Measurements from ENCODE around the gene PTGS1.

GRCh38 chr9:122347348-122348287 is 23.2 kb upstream of the PTGS1 start:
- TF ChIP-seq PHF21A (IDR thresholded peaks at IDR 0.05; ENCODE audit: borderline replicate concordance, low read depth) = no peak
- TF ChIP-seq PRMT5 (CRISPR knock-in tag; IDR thresholded peaks at IDR 0.05) = no peak
- TF ChIP-seq MYC (IDR thresholded peaks at IDR 0.05; ENCODE audit: low read depth, low read length) = no peak
- no peak for TF ChIP-seq MYC (CRISPR knock-in tag; IDR thresholded peaks at IDR 0.05; ENCODE audit: borderline replicate concordance, low read depth)
- no peak for TF ChIP-seq PRDM10 (IDR thresholded peaks at IDR 0.05; ENCODE audit: partially characterized antibody)
- TF ChIP-seq, protein P1, sequence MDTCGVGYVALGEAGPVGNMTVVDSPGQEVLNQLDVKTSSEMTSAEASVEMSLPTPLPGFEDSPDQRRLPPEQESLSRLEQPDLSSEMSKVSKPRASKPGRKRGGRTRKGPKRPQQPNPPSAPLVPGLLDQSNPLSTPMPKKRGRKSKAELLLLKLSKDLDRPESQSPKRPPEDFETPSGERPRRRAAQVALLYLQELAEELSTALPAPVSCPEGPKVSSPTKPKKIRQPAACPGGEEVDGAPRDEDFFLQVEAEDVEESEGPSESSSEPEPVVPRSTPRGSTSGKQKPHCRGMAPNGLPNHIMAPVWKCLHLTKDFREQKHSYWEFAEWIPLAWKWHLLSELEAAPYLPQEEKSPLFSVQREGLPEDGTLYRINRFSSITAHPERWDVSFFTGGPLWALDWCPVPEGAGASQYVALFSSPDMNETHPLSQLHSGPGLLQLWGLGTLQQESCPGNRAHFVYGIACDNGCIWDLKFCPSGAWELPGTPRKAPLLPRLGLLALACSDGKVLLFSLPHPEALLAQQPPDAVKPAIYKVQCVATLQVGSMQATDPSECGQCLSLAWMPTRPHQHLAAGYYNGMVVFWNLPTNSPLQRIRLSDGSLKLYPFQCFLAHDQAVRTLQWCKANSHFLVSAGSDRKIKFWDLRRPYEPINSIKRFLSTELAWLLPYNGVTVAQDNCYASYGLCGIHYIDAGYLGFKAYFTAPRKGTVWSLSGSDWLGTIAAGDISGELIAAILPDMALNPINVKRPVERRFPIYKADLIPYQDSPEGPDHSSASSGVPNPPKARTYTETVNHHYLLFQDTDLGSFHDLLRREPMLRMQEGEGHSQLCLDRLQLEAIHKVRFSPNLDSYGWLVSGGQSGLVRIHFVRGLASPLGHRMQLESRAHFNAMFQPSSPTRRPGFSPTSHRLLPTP (IDR thresholded peaks at IDR 0.05; ENCODE audit: borderline replicate concordance, extremely low read depth, insufficient read length) = no peak
- no peak for TF ChIP-seq HDAC2 (IDR thresholded peaks at IDR 0.05)
- TF ChIP-seq, protein P2, sequence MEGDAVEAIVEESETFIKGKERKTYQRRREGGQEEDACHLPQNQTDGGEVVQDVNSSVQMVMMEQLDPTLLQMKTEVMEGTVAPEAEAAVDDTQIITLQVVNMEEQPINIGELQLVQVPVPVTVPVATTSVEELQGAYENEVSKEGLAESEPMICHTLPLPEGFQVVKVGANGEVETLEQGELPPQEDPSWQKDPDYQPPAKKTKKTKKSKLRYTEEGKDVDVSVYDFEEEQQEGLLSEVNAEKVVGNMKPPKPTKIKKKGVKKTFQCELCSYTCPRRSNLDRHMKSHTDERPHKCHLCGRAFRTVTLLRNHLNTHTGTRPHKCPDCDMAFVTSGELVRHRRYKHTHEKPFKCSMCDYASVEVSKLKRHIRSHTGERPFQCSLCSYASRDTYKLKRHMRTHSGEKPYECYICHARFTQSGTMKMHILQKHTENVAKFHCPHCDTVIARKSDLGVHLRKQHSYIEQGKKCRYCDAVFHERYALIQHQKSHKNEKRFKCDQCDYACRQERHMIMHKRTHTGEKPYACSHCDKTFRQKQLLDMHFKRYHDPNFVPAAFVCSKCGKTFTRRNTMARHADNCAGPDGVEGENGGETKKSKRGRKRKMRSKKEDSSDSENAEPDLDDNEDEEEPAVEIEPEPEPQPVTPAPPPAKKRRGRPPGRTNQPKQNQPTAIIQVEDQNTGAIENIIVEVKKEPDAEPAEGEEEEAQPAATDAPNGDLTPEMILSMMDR (IDR thresholded peaks at IDR 0.05 in 2 of 3, conservative IDR thresholded peaks at IDR 0.05 in 1 of 3; ENCODE audit: insufficient read depth in 2 of 3, low read depth in 1 of 3, low read length in 3 of 3) = no peak
- TF ChIP-seq CHD4 (IDR thresholded peaks at IDR 0.05; ENCODE audit: insufficient read depth, insufficient replicate concordance, low read depth, low read length, poor library complexity, severe bottlenecking) = no peak
- no peak for TF ChIP-seq ZNF561 (CRISPR knock-in tag; conservative IDR thresholded peaks at IDR 0.05)
